Nephron (organoid): ENCODE measurements around the gene BCAR3.

Experiments used
- H3K27ac Mint-ChIP-seq, 3 experiments: 2 replicates each; pipeline ENCODE4 v1.8.0; 2020; ENCODE audit warnings: mixed read lengths in 3 of 3, mild to moderate bottlenecking in 2 of 3, moderate library complexity in 1 of 3
- H3K27me3 Mint-ChIP-seq: 2 replicates; pipeline ENCODE4 v1.8.0; 2021; ENCODE audit warnings: low read depth, mild to moderate bottlenecking, moderate library complexity, mixed read lengths
- H3K36me3 Mint-ChIP-seq: 2 replicates; pipeline ENCODE4 v1.8.0; 2020; ENCODE audit warnings: low read depth, mixed read lengths
- H3K4me1 Mint-ChIP-seq: 2 replicates; pipeline ENCODE4 v1.8.0; 2020; ENCODE audit warnings: mixed read lengths
- H3K4me3 Mint-ChIP-seq, 3 experiments: 2 replicates each; pipeline ENCODE4 v1.8.0; 2020; ENCODE audit warnings: mild to moderate bottlenecking in 3 of 3, mixed read lengths in 3 of 3, moderate library complexity in 2 of 3
- H3K9me3 Mint-ChIP-seq: 2 replicates; pipeline ENCODE4 v1.8.0; 2020; ENCODE audit warnings: mixed read lengths
- CTCF ChIP-seq, 3 experiments: fragments of 200-600 bp; sonication (generic); IDR thresholded peaks; one replicate each; pipeline ENCODE4 v1.5.0; 2021; ENCODE audit warnings: antibody characterized with exemption in 3 of 3; ENCODE audit not compliant: unreplicated experiment in 3 of 3

The BCAR3 gene

GRCh38 chr1:93599479-93599878 lies 82.2 kb downstream of the BCAR3 start:
- no peak for TF ChIP-seq CTCF (IDR thresholded peaks at IDR 0.05; ENCODE audit: unreplicated experiment in 3 of 3)
- no peaks in the 10 kb centered on the region for H3K27me3 Mint-ChIP-seq
- peaks cover 3% of the 10 kb centered on the region for H3K36me3 Mint-ChIP-seq
- H3K4me3 Mint-ChIP-seq: no peak overlapping the region
- H3K27ac Mint-ChIP-seq: peak overlapping the region in 2 of 3 experiments; percentile 14 to 18
- peaks cover 67% of the 10 kb centered on the region for H3K4me1 Mint-ChIP-seq
- H3K9me3 Mint-ChIP-seq: no peaks in the 10 kb centered on the region

- H3K36me3 Mint-ChIP-seq: no peaks in the 10 kb centered on the region
- no peak overlapping the region for H3K4me3 Mint-ChIP-seq
- H3K4me1 Mint-ChIP-seq: peaks cover 68% of the 10 kb centered on the region
- H3K9me3 Mint-ChIP-seq: no peaks in the 10 kb centered on the region
- no peaks in the 10 kb centered on the region for H3K27me3 Mint-ChIP-seq
- no peak for TF ChIP-seq CTCF (IDR thresholded peaks at IDR 0.05; ENCODE audit: unreplicated experiment in 3 of 3)
- H3K27ac Mint-ChIP-seq: peak overlapping the region; percentile 9 to 88 (median 85)
Observed at GRCh38 chr1:93598861-93599439, 82.7 kb downstream of the BCAR3 start.

- peak overlapping the region; percentile 9 to 88 (median 85) for H3K27ac Mint-ChIP-seq
- H3K27me3 Mint-ChIP-seq: peaks cover 3% of the 10 kb centered on the region
- H3K4me1 Mint-ChIP-seq: peaks cover 68% of the 10 kb centered on the region
- H3K9me3 Mint-ChIP-seq: no peaks in the 10 kb centered on the region
- H3K4me3 Mint-ChIP-seq: no peak overlapping the region
- H3K36me3 Mint-ChIP-seq: no peaks in the 10 kb centered on the region
- no peak for TF ChIP-seq CTCF (IDR thresholded peaks at IDR 0.05; ENCODE audit: unreplicated experiment in 3 of 3)
Observed at GRCh38 chr1:93598396-93598795, 83.2 kb downstream of the BCAR3 start.

GRCh38 chr1:93597709-93598108 lies 83.9 kb downstream of the BCAR3 start:
- Mint-ChIP-seq H3K4me1 (peaks cover 70% of the 10 kb centered on the region), H3K9me3 (no peaks in the 10 kb centered on the region), H3K36me3 (no peaks in the 10 kb centered on the region), H3K27me3 (peaks cover 3% of the 10 kb centered on the region), H3K4me3 (peak overlapping the region in 1 of 3 experiments; percentile 56), H3K27ac (peak overlapping the region; percentile 85 to 90 (median 88))
- TF ChIP-seq CTCF (IDR thresholded peaks at IDR 0.05; ENCODE audit: unreplicated experiment in 3 of 3): no peak

GRCh38 chr1:93596329-93597089 lies 85.1 kb downstream of the BCAR3 start:
- Mint-ChIP-seq H3K27ac (peak overlapping the region; percentile 48 to 85 (median 76)), H3K4me1 (peaks cover 82% of the 10 kb centered on the region), H3K9me3 (no peaks in the 10 kb centered on the region), H3K27me3 (peaks cover 3% of the 10 kb centered on the region), H3K4me3 (no peak overlapping the region), H3K36me3 (peaks cover 5% of the 10 kb centered on the region)
- TF ChIP-seq CTCF (IDR thresholded peaks at IDR 0.05; ENCODE audit: unreplicated experiment in 3 of 3): no peak
